GM19468 (cell line): ENCODE results near the gene RERE.
"Not testable (repeated sequence)": the region's sequence is repeated elsewhere in the genome, so short reads cannot be mapped to it uniquely, and the experiment has no call there.

Source experiments
- ATAC-seq: cut with Tn5 transposase; IDR thresholded peaks from one replicate; pipeline ENCODE4 v1.9.1; 2021; ENCODE audit warnings: mild to moderate bottlenecking, moderate library complexity, moderate number of reproducible peaks; ENCODE audit not compliant: unreplicated experiment; ENCODE audit errors: extremely low read depth

Gene RERE

DNA sequence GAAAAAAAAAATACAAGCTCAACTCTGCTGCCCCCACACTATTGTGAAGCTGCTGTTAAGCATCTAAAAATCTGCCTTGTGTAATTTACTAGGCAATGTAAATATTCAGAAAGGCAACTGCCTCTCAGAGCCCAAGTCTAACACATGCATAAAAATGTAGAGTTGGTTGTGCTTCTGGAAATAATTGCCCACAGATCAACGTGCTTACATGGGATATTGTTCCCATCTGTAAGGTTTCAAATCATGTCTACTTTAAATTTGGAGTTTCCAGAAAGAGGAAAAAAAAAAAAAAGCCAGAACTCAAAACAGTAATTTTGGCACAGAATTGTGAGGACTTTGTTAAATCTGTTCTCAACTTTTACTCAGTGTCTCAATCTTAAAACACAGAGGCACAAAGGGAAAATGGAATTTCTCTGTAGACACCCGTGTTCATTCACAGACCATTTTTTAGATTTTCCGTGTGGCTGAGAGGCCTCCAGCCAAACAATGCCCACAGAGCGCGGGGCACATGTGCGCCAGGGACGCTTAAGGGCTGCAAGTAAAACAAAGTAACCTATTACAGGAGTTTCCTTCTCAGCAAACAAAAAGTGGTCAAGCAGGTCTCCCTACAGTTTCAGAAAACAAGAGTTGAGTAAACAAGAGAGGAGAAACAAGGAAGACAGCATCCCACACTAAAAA is 115.5 kb downstream of the RERE start:
- ATAC-seq = no peak

DNA sequence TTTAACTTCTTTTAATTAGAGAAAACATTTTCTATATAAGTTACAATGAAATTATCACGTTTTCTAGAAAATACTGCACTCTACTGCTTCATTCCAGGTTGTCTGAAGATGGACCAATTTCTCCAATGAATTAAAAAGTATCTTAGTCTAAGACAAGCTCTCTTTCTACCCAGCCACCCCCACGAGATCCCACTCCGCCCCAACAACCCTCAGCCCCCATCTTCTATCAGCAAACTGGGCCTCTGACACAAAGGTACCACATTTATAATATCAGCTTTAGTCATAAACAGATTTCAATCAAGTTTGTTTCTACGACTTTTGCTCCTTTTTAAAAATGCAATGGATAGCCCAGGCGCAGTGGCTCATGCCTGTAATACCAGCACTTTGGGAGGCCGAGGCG is 117.8 kb downstream of the RERE start:
- ATAC-seq = no peak

DNA sequence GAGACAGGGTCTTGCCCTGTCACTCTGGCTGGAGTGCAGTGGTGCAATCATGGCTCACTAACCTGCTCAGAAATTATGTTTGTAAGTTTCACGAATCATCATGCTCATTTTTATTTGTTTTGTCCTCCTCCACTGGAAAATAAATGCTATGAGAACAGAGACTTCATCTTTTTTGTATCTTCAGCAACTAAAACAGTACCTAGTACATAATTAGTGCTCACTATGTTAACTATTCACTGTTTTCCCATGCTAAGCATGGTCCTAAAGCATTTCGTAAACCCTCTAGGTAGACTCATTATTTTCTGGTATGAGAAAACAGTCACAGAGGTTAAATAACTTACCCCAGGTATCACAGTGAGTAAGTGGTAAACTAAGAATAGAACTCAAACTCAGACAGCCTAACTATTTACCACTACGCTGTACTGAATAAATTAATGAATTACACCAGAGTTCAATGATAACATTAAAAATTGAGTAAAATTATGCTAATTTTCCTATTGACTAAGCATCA is 118.4 kb downstream of the RERE start:
- no peak for ATAC-seq

DNA sequence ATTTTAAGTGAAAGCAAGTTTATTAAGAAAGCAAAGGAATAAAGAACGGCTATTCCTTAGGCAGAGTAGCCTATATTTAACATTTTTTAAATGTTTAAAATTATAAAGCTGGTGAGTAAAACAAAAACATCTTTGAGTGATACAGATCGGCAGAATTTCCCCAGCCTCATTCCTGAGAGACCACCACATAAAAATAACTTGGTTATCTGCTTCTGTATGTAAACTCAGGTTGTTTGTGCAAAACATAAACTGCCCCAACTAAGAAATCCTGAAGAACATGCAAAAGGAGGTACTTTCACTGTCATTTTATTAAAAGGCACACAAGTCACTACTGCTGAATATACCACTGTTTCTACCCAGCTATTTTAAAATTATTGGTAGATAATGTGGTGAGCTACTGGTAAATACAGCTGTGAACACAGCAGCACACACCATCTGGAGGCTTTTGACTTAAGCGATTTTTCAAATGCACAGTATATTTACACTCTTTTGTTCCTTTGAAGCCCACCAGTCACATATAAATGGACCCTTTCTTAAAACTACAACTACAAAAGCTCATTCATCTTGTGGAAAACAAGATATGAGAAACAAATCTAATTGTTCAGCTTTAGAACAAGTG is 119.3 kb downstream of the RERE start:
- ATAC-seq = no peak

DNA sequence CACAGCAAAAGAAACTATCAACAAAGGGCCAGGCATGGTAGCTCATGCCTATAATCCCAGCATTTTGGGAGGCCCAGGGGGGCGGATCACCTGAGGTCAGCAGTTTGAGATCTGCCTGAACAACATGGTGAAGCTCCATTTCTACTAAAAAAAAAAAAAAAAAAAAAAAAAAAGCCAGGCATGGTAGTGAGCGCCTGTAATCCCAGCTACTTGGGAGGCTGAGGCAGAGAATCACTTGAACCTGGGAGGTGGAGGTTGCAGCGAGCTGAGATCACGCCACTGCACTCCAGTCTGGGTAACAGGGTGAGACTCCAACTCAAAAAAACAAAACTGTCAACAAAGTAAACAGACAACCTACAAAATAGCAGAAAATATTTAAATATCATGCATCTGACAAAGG is 122.0 kb downstream of the RERE start:
- not testable (repeated sequence) for ATAC-seq

DNA sequence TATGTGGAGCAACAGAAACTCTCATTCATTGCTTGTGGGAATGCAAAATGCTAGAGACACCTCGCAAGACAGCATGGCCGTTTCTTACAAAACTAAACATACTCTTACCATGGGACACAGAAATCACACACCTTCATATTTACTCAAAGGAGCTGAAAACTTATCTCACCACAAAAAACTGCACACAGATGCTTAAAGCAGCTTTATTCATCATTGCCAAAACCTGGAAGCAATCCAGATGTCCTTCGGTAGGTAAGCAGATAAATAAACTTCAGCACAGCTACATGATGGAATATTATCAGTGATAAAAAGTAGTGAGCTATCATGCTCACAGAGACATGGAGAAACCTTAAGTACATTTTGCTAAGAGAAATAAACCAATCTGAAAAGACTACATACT is 124.3 kb downstream of the RERE start:
- ATAC-seq = no peak

DNA sequence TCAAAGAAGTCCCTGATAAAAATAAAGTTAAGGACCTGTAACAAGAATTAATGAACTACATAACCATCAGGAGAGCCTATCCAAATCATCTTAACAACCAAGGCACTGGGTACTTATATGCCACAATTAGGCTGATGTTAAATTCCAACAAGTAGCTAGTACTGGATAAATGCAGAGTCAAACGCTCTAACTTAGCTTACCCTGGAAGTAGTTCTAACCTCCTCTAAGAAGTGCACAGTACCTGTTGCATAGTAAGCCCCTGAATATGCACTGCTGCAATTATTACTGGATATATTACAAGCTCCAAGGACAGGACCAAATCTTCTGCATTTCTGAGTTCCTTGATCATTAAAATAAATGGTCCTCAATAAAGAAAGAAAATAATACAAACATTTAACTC is 125.8 kb downstream of the RERE start:
- no peak for ATAC-seq

DNA sequence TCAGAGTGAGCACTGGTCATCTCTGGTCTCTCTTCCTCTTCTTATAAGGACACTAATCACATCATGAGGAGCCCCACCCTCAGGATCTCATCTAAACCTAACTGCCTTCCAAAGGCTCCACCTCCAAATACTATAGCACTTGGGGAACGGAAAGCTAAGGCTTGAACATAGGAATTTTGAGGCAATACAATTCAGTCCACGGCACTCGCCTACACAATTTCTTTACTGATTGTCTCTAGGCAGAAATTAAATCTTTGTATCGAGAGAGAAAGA is 127.3 kb downstream of the RERE start:
- ATAC-seq = no peak

DNA sequence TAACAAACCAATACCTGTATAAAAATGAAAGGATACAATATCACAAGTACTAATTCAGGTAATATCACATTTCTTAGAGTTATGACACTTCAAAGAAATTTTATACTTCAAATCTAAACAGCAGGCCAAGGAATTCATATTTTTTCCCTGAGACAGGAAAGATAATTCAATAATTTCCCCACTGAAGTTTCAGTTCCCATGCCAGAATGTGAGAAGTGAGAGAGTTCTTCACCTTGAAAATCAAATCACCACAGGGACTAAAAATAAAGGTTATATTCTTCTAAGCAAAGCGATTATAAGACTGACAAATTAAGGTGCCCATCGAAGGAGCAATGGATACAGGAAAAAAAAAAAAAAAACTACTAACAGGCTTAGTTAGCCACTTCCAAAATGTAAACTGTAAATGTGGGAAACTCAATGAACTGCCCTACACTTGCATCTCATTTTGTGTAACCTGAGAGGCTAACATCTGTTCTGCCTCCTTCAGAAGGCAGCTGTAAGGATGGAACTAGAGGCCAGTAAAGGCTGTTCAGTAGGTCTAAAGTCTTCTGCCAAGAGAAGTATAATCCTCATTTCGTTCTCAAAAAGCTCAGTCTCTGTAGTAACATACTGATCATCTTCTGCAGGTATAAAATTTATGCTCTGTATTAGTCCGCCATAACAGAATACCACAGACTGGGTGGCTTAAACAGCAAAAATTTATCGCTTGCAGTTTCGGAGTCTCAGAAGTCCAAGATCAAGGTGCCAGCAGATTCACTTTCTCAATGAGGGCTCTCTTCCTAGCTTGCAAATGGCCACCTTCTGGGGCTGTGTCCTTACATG is 127.8 kb downstream of the RERE start:
- no peak for ATAC-seq

DNA sequence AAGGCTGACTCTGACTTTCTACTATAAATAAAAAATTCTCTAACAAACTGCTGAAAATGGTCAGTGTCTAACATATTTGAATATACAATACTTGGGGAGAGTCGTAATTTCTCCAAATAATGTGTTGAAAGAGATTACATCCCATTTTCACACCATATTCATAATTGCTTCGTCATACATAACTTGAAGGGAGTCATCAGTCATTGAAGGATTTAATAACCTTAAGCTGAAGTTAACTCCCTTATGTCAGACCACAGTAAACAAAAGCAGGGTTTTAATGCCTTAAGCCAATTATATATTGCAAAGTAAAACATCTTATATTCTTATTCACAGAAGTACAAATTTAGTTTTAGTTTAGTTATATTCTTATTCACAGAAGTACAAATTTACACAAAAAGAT is 129.9 kb downstream of the RERE start:
- no peak for ATAC-seq

DNA sequence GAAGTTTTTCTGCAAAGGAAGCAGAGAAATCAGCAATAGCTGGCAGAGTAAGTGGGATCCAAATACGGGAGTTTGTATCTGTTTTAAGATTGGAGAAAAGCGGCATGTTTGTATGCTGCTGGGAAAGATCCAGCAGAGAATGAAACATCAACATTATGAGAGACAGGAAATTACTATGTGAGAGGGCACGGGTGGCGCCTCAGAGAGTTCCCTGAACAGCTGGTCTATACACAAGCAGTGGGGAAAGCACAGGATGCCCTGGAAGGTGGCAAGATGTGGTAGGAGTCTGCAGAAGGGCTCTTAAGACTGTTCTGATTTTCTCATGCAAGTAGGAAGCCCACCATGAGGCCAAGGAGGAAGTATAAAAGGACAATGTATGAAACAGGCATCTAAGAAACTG is 130.4 kb downstream of the RERE start:
- no peak for ATAC-seq

DNA sequence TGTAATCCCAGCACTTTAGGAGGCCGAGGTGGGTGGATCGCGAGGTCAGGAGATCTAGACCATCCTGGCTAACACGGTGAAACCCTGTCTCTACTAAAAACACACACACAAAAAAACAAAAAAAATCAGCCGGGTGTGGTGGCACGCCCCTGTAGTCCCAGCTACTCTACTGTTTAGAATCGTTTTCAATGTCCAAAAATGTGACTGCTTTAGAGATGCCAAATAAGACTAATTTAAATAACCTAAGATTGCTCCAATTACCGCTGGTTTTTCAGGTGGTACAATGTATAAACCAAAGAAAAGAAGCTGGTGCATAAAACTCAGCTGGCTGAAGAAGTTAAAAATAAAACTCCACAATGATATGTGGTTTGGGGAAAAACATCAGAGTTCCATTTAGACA is 132.0 kb downstream of the RERE start:
- ATAC-seq = no peak

DNA sequence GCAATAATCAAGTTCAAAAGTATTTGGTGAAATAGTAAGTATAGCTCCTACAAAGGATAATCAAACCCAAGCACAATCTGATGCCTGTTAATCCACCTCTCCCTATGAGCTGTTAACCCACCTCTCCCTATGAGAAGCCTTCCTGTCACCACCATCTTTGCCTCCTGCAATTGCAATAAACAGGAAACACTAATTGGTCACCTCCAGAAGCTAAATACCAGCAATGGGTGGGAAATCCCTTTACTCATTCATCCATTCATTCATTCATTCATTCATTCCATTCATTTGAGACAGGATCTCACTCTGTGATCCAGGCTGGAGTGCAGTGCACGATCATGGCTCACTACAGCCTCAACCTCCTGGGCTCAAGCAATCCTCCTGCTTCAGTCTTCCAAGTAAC is 132.8 kb downstream of the RERE start:
- ATAC-seq = no peak

DNA sequence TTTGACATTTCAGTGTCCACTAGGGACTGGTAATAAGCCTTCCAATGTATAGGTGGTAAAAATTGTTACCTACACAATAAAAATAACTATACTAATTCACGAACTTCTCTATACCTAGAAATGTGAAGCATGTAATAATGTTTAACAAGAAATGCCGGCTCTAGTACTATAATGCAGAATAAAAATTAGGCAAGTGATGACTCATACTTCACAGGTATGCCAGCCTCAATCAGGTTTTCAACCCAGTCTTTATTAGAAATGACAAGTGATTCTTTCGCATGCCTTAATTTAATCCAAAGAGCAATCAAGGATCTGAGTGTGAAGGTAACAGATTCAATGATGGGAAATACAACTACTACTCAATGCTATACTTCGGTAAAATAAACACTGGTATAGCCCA is 134.9 kb downstream of the RERE start:
- ATAC-seq = no peak

DNA sequence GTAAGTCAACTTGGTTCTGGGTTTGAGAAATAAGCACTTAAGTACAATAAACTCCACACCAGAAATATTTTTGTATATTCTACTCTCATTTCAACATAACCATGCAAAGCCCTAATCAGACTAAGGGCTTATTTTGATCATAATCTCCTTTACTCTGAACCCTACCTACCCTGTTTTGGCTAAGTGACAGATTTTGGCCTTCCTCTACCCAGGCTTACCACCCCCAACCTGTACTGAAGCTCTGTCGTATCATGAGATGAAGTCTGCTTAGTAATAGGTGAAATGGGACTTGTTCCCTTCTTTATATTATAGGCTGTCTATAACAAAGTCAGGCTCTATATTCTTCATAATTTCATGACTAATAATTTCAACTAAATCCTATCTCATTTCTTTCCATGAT is 135.5 kb downstream of the RERE start:
- ATAC-seq = no peak

DNA sequence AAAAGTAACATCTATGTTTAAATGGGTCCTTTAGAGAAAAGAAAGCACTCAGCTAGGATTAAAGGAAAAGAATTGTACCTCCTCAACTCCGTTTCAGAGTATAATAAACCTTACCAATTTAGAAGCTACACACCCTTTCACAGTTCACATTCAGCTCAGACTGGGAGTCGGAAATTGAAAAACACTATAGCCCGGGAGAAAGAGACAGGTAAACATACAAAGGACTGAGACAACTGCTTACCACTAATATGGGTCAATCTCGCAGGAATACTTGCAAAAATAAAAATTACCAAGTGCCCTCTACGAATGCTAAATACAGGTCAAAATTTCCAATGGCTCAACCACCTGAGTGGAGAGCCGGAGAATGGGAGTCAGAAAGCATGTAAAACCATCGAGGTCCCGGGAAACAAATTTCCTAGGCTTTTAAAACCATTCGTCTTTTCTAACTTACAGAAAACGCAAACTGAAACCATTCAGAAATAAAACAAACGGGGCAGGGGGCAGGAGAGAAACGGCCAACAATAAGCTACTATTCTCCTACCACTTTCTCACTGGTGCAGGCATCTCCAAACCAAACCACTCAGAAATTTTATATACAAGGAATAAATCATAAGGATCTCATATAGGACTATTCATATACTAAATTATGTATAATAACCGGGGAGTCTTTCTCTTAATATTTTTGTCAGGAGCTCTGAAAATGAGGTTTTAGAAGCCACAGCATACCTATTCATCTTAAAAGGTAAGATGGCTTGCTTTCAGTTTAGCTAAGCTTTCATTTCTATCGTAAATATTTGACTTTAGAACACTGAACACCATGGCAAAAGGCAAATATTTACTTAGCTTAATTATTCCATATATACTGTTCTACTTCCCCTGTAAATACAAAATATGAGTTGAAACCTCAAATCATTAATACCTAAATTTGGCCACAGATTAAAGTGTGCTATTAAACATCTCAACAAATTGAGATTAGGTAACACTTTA is 136.5 kb downstream of the RERE start:
- ATAC-seq = no peak

DNA sequence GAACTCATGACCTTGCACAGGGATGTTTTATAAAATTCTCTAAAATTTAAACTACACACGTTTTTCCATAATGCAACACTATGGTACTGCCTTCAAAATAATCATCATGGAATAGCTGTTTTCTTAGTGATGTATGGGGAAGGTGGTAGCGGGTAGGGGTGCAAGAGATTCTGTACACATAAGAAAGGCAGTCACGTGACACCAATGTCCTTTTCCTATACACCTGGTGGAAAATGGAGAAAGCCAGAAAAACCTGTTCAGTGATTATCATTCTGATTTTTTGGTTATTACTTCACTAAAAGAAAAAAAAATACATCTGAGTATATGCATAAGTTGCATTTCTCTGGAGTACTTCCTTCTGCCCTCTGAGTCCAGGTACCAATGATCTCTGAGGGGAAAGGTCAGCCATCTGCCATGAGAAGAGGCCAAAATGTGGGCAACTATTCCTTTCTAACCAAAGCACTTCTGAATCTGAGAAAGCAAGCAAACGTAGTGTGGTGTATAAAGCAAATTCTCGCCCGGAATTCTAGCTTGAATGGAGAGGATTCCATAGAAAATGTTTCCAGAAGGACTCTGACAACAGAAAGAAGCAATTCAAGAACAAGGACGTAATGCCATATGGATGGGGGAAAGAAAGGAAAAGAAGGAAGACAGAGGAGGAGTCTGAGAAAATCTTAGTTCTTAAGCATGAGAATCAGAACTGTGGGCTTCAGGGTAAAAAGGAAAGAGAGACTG is 137.3 kb downstream of the RERE start:
- no peak for ATAC-seq

DNA sequence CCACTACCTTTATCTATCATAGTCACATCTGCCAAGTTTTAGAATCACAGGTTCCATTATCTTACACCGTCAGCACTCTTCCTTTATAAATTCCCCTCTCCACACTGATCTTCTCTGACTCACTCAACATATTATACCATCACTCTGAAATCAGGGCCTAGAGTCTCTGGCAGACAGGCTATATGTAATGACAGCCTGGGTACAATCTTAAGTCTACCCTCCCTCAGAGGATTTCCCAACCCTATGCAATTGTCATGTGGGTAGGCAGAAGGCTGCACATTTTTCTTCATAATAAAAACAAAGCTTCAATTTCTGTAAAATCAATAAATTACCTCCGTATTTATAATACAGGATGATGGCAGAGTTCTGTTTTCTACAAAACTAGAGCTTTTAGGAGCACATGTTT is 138.0 kb downstream of the RERE start:
- ATAC-seq = no peak

DNA sequence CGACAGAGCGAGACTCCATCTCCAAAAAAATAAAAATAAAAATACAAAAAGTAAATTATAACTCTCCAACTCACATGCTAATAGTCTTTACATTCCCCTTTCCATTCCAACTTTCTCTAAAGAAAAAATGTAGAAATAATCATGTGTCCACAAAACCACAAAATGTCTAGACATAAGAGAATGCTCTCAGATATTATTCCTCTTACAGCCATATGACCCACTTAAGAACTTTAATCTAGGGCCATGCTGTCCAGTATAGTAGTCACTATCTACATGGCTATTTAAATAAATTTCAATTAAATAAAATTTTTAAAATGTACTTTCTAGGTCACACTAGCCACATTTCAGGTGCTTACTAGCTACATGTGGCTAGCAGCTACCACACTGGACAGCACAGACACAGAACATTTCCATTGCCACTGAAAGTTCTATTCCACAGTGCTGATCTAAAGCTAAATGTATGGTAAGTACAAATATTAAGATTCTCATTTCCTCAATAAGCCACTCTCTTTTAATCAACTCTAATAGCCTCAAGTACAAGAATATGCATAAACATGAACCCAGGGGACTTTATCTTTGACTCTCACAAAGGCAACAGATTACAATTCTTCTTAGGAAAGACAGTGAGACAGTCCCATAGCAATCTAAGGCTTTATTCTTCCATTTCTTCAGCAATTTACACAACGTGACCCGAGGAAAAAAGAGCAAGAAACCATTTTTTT is 138.6 kb downstream of the RERE start:
- no peak for ATAC-seq
